CD14-positive monocyte (primary cell): ENCODE data around the gene KAT2B. TPM values are rescaled to one million over a fixed set of nuclear protein-coding genes. Genes with fewer than 3 reads are reported as not detected.

Experiments used
- DNase-seq, 3 donors: peaks; one replicate each; pipeline ENCODE4 v3.0.0-alpha.2; 2011 to 2022
- H2AFZ ChIP-seq: 2 replicates; pipeline ENCODE4 v1.6.0; 2012; ENCODE audit warnings: mild to moderate bottlenecking, low read depth, low read length, inconsistent platforms; ENCODE audit not compliant: insufficient read depth, poor library complexity, severe bottlenecking
- H3K27ac ChIP-seq, 2 donors: 1 replicate in 1 of 2; 2 replicates in 1 of 2; pipeline ENCODE4 v1.5.1; 2012 to 2013; ENCODE audit warnings: low read length in 2 of 2, control low read depth in 1 of 2, inconsistent platforms in 1 of 2, low read depth in 1 of 2, mild to moderate bottlenecking in 1 of 2
- H3K27me3 ChIP-seq, 2 donors: one replicate each; pipeline versions ENCODE4 v1.6.0 to v1.6.1; 2011 to 2013; ENCODE audit warnings: low read length in 2 of 2; ENCODE audit not compliant: control insufficient read depth in 2 of 2, insufficient read depth in 2 of 2
- H3K36me3 ChIP-seq, 2 donors: replicated peaks in 1 of 2; 1 replicate in 1 of 2; 2 replicates in 1 of 2; pipeline versions ENCODE4 v1.5.1 to v1.6.1; 2012 to 2013; ENCODE audit warnings: low read length in 2 of 2, control low read depth in 1 of 2, inconsistent platforms in 1 of 2, mild to moderate bottlenecking in 1 of 2; ENCODE audit not compliant: insufficient read depth in 2 of 2, control insufficient read depth in 1 of 2
- H3K4me1 ChIP-seq, 2 donors: 1 replicate in 1 of 2; 2 replicates in 1 of 2; pipeline versions ENCODE4 v1.5.1 to v1.6.1; 2012 to 2013; ENCODE audit warnings: low read length in 2 of 2, control low read depth in 1 of 2, inconsistent platforms in 1 of 2, mild to moderate bottlenecking in 1 of 2, moderate library complexity in 1 of 2; ENCODE audit not compliant: insufficient read depth in 2 of 2, control insufficient read depth in 1 of 2
- H3K4me2 ChIP-seq: replicated peaks from 2 replicates; pipeline ENCODE3; 2012; ENCODE audit warnings: low read length, moderate library complexity, mild to moderate bottlenecking; ENCODE audit not compliant: poor library complexity, severe bottlenecking; ENCODE audit errors: extremely low read depth
- H3K4me3 ChIP-seq, 3 experiments: fragments of 200-600 bp in 1 of 3; sonication (generic) in 1 of 3; replicated peaks in 1 of 3; 1 replicate in 2 of 3; 2 replicates in 1 of 3; pipeline ENCODE4 v1.5.1; 2011 to 2013; ENCODE audit warnings: low read length in 3 of 3, mild to moderate bottlenecking in 3 of 3, control low read depth in 2 of 3, low read depth in 2 of 3, inconsistent platforms in 1 of 3, moderate library complexity in 1 of 3
- H3K79me2 ChIP-seq: 2 replicates; pipeline ENCODE4 v1.6.0; 2012; ENCODE audit warnings: mild to moderate bottlenecking, control low read depth, inconsistent platforms, low read length, moderate library complexity; ENCODE audit not compliant: insufficient read depth
- H3K9ac ChIP-seq: 2 replicates; pipeline ENCODE4 v1.6.0; 2017; ENCODE audit warnings: low read length, mild to moderate bottlenecking; ENCODE audit not compliant: insufficient read depth, poor library complexity, severe bottlenecking
- H3K9me3 ChIP-seq, 2 donors: replicated peaks in 1 of 2; 1 replicate in 1 of 2; 2 replicates in 1 of 2; pipeline versions ENCODE4 v1.5.1 to v1.6.1; 2012 to 2013; ENCODE audit warnings: low read length in 2 of 2, control low read depth in 1 of 2; ENCODE audit not compliant: control insufficient read depth in 1 of 2, insufficient read depth in 1 of 2
- H4K20me1 ChIP-seq: 2 replicates; pipeline ENCODE4 v1.6.0; 2012; ENCODE audit warnings: mild to moderate bottlenecking, low read length, control low read depth, moderate library complexity; ENCODE audit not compliant: insufficient read depth
- H3K27ac Mint-ChIP-seq, 7 donors: one replicate each; pipeline ENCODE4 v1.8.0; 2020; ENCODE audit warnings: mild to moderate bottlenecking in 7 of 7, mixed read lengths in 7 of 7, moderate library complexity in 6 of 7, inconsistent platforms in 2 of 7
- H3K27me3 Mint-ChIP-seq, 3 donors: one replicate each; pipeline ENCODE4 v1.8.0; 2021 to 2022; ENCODE audit warnings: low read depth in 3 of 3, mild to moderate bottlenecking in 3 of 3, mixed read lengths in 3 of 3, moderate library complexity in 3 of 3, inconsistent platforms in 1 of 3
- H3K36me3 Mint-ChIP-seq, 2 donors: one replicate each; pipeline ENCODE4 v1.8.0; 2020; ENCODE audit warnings: mixed read lengths in 2 of 2, inconsistent platforms in 1 of 2, mild to moderate bottlenecking in 1 of 2
- H3K4me1 Mint-ChIP-seq: one replicate; pipeline ENCODE4 v1.8.0; 2020; ENCODE audit warnings: mild to moderate bottlenecking, mixed read lengths
- H3K4me3 Mint-ChIP-seq, 2 donors: one replicate each; pipeline ENCODE4 v1.8.0; 2020; ENCODE audit warnings: mild to moderate bottlenecking in 2 of 2, mixed read lengths in 2 of 2, moderate library complexity in 1 of 2
- H3K9me3 Mint-ChIP-seq, 7 donors: one replicate each; pipeline ENCODE4 v1.8.0; 2020 to 2022; ENCODE audit warnings: mixed read lengths in 7 of 7, mild to moderate bottlenecking in 6 of 7, moderate library complexity in 6 of 7, inconsistent platforms in 2 of 7
- WGBS: methylation state at CpG from one replicate; pipeline ENCODE4 v1.1.5; 2013; ENCODE audit warnings: missing lambda C conversion rate; ENCODE audit not compliant: insufficient coverage; 5-methylcytosine and 5-hydroxymethylcytosine counted together
- intact Hi-C, 2 donors: fragments of 100-400 bp; cut with micrococcal nuclease; formaldehyde crosslinking; loops; one replicate each; pipeline versions ENCODE4 v1.15.0 to v1.15.1; 2023
- polyA plus RNA-seq, 3 donors: library from polyadenylated mRNA; depleted of rRNA in 1 of 3; unstranded in 2 of 3; stranded (reverse) in 1 of 3; fragments of 300-500 nt in 2 of 3; fragments of >200 nt in 1 of 3; fragmentation: Illumina TruSeq in 2 of 3; gene quantifications; 1 replicate in 2 of 3; 2 replicates in 1 of 3; pipeline ENCODE4 v1.2.3, GENCODE V29; 2012 to 2021
- TF ChIP-seq, protein P1 (sequence below): fragments of 200-600 bp; IDR thresholded peaks from one replicate; pipeline ENCODE4 v1.8.0; 2022; ENCODE audit warnings: antibody characterized with exemption, mild to moderate bottlenecking

The KAT2B gene
- polyA plus RNA-seq, 3 donors = 2.7 to 14.6 (median 3.5) TPM

GRCh38 chr3:20136231-20136630 lies 96.0 kb downstream of the KAT2B start:
- H3K27ac ChIP-seq = no peak overlapping the region
- H3K4me3 Mint-ChIP-seq = no peak overlapping the region
- H3K36me3 Mint-ChIP-seq = peaks cover 34 to 55% of the 10 kb centered on the region in 2 donors
- H3K4me3 ChIP-seq = no peak overlapping the region
- H3K79me2 ChIP-seq = no peaks in the 10 kb centered on the region
- WGBS = no CpG with 5 or more reads among the region's 1 CpG
- H3K4me1 ChIP-seq = peaks cover 0 to 3% of the 10 kb centered on the region in 2 donors
- TF ChIP-seq, protein P1, sequence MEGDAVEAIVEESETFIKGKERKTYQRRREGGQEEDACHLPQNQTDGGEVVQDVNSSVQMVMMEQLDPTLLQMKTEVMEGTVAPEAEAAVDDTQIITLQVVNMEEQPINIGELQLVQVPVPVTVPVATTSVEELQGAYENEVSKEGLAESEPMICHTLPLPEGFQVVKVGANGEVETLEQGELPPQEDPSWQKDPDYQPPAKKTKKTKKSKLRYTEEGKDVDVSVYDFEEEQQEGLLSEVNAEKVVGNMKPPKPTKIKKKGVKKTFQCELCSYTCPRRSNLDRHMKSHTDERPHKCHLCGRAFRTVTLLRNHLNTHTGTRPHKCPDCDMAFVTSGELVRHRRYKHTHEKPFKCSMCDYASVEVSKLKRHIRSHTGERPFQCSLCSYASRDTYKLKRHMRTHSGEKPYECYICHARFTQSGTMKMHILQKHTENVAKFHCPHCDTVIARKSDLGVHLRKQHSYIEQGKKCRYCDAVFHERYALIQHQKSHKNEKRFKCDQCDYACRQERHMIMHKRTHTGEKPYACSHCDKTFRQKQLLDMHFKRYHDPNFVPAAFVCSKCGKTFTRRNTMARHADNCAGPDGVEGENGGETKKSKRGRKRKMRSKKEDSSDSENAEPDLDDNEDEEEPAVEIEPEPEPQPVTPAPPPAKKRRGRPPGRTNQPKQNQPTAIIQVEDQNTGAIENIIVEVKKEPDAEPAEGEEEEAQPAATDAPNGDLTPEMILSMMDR = no peak
- DNase-seq = no peak
- H3K9me3 Mint-ChIP-seq = no peaks in the 10 kb centered on the region
- H3K27me3 ChIP-seq = no peaks in the 10 kb centered on the region
- H3K9ac ChIP-seq = no peak overlapping the region
- H2AFZ ChIP-seq = no peak overlapping the region
- peaks cover 25 to 56% of the 10 kb centered on the region in 2 donors for H3K36me3 ChIP-seq
- intact Hi-C loops = no loop called here
- H3K4me2 ChIP-seq = no peak overlapping the region
- peaks cover 3% of the 10 kb centered on the region for H3K4me1 Mint-ChIP-seq
- H3K9me3 ChIP-seq = no peaks in the 10 kb centered on the region
- H3K27ac Mint-ChIP-seq = no peak overlapping the region
- H3K27me3 Mint-ChIP-seq = peaks cover 0 to 1% (median 0%) of the 10 kb centered on the region in 3 donors
- no peaks in the 10 kb centered on the region for H4K20me1 ChIP-seq

DNA sequence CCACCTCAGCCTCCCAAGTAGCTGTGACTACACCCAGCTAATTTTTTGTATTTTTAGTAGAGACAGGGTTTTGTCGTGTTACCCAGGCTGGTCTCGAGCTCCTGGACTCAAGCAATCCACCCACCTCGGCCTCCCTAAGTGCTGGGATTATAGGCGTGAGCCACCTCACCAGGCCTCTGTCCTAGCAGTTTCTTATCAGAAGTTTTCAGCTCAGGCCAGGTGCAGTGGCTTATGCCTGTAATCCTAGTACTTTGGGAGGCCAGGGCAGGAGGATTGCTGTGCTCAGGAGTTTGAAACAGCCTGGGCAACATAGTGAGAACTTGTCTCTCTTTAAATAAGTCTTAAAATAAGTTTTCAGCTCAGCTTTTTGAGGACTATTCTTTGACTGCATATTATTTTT lies 97.4 kb downstream of the KAT2B start:
- Histone ChIP-seq H3K4me3 (no peak overlapping the region), H3K27me3 (no peaks in the 10 kb centered on the region), H3K27ac (no peak overlapping the region), H3K4me2 (no peak overlapping the region), H4K20me1 (no peaks in the 10 kb centered on the region), H3K36me3 (peaks cover 31 to 64% of the 10 kb centered on the region in 2 donors), H2AFZ (no peak overlapping the region), H3K9ac (no peak overlapping the region), H3K9me3 (no peaks in the 10 kb centered on the region), H3K4me1 (peaks cover 0 to 5% of the 10 kb centered on the region in 2 donors), H3K79me2 (no peaks in the 10 kb centered on the region)
- Mint-ChIP-seq H3K4me3 (no peak overlapping the region), H3K4me1 (peaks cover 3% of the 10 kb centered on the region), H3K9me3 (no peaks in the 10 kb centered on the region), H3K27me3 (peaks cover 0 to 1% (median 0%) of the 10 kb centered on the region in 3 donors), H3K36me3 (peaks cover 43 to 63% of the 10 kb centered on the region in 2 donors), H3K27ac (peak overlapping the region in 2 of 7 donors; percentile 52 to 73)
- DNase-seq = no peak
- TF ChIP-seq, protein P1 = no peak
- intact Hi-C loops = no loop called here
- 100% methylated on average over 2 of the region's 4 CpGs for WGBS
